Stimulated activated CD4-positive, alpha-beta T cell treated with anti-CD3 and anti-CD28 coated beads, Interleukin-15, amount 100 ng/mL, for 1 hour (primary cell): ENCODE data around the gene TMC3.
"Not testable (repeated sequence)": the region's sequence is repeated elsewhere in the genome, so short reads cannot be mapped to it uniquely, and the experiment has no call there.

Source experiments
- DNase-seq, 2 donors: peaks; one replicate each; pipeline ENCODE4 v3.0.0-alpha.2; 2020; ENCODE audit warnings: low read depth in 1 of 2, low spot score in 1 of 2

The TMC3 gene

DNA sequence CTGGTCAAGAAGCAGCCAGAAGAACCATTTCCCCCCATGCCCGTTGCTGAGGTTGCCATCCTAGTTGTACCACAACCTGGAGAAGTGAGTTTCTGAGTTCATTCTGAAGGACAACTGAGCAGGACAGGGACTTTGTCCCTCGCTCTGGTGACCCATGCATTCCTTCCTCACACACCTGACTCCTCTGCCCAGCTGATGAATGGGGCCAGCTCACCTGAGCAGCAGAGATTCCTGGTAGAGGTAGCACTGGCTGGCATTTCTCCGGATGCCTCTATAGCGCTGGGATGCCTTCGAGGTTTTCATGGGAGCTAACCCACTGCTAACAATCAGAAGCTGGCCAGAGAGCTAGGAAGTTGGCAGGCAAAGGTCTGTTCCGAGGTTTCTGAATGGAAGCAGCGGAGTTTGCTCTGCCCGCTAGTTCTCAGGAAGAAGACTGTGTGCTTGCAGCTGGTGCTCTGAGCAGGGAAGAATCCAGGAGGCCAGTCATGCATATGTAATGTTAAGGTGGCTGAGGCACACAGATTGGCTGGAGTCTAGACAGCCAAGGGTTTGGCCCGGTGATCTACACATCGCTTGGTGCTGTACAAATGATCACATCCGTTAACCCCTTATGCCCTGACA is at the start of gene TMC3:
TSS of gene TMC3 (minus strand) at position 439 of the 621 bp plus-strand sequence. CDS start at position 303, 136 bp downstream.
- DNase-seq, result no peak

DNA sequence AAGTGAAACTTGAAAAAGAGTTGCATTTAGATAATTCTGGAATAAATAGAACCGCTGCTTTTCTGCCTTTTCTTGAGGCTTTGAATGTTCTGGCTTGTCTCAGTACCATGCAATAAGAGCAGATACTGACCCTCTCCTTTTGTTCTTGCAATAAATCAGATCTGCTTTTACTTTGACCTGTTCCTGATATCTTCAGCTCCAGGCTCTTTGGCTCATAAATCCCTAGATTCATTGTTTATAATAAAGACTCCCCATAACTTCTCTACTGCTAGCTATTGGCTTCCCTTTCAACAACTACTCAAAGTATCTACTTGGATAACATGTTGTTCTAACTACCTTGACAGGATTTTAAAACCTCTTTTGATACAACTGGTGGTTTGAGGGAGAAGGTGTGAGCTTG is 47.4 kb upstream of the TMC3 start:
- no peak for DNase-seq

DNA sequence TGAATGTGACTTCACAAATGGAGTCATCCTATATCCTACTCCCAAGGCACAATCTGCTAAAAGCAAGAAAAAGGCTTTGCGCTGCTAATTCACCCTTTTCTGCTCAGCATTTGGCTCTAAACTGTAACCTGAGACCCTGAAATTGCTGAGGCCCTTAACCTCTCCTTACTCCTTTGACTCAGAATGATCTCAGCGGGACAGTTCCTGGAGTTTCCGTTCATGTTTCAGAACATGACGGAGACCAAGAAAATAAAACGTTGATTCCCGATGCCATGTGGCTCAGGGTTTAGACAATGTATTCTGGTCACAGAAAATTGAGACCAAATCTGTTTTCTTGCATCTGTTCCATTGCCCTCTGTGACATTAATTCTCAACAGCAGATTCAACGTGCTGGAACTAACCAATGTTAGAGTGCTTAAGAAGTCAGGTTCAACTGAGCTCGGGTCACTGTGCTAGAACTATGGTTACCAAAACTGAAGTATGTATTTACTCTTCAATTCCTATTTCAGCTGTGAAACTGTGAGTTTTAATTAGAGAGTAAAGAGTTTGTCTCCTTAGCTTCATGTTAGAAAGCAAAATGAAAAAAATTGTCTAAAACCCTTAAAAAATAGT is 45.4 kb upstream of the TMC3 start:
- no peak for DNase-seq

DNA sequence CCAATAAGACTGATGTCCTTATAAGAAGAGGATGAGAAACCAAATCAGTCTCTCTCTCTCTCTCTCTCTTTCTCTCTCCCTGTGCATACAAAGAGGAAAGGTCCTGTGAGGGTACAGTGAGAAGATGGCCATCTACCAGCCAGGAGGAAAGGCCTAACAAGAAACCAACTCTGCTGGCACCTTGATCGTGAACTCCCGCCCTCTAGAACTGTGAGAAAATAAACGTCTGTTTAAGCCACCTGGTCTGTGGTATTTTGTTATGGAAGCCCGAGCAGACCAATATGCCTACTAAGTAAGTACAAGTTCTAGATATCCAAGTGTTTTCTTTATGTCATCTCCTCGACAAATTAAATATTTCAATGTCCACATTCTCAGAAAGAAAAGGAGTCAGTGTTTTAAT is 44.9 kb upstream of the TMC3 start:
- no peak for DNase-seq

DNA sequence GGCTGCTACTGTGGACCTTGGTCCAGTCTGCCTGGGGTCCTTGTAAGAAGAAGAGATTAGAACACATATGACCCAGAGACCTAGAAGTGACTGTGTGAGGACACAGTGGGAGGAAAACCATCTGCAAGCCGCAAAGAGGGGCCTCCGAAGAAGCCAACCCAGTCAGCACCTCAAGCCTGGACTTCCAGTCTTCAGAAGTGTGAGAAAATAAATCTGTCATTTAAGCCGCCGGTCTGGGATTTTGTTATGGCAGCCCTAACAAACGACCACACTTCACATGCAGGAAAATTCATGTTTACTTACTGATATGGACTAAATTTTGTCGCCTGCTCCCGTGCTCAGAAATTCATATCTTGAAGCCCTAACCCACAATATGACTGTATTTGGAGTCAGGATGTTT is 44.4 kb upstream of the TMC3 start:
- DNase-seq, result no peak

DNA sequence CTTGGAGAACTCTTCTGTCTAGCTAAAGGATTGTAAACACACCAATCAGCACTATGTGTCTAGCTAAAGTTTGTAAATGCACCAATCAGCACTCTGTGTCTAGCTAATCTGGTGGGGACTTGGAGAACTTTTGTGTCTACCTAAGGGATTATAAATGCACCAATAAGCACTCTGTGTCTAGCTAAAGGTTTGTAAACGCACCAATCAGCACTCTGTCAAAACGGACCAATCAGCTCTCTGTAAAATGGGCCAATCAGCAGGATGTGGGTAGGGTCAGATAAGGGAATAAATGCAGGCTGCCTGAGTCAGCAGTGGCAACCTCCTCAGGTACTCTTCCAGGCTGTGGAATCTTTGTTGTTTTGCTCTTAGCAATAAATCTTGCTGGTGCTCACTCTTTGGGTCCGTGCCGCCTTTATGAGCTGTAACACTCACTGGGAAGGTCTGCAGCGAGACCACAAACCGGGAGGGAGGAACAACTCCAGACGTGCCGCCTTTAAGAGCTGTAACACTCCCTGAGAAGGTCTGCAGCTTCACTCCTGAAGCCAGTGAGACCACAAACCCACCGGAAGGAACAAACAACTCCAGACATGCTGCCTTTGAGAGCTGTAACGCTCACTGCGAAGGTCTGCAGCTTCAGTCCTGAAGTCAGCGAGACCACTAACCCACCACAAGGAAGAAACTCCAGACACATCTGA is 40.4 kb upstream of the TMC3 start:
- not testable (repeated sequence) for DNase-seq

DNA sequence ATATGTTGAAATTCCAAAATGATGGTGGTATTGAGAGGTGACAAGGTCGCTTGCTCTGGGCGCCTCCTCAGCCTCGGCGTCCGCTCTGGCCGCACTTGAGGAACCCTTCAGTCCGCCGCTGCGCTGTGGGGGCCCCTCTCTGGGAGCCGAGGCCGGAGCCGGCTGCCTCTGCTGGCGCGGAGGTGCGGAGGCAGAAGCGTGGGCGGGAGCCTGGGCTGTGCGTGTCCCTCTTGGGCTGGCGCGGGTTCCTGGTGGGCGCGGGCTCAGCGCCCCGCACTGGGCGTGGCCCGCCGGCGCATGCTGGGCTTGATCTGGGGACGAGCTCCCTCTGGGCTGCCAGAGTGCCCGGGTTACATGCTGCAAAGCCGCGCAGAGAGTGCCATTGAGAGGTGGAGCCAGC is 39.8 kb upstream of the TMC3 start:
- no peak for DNase-seq

DNA sequence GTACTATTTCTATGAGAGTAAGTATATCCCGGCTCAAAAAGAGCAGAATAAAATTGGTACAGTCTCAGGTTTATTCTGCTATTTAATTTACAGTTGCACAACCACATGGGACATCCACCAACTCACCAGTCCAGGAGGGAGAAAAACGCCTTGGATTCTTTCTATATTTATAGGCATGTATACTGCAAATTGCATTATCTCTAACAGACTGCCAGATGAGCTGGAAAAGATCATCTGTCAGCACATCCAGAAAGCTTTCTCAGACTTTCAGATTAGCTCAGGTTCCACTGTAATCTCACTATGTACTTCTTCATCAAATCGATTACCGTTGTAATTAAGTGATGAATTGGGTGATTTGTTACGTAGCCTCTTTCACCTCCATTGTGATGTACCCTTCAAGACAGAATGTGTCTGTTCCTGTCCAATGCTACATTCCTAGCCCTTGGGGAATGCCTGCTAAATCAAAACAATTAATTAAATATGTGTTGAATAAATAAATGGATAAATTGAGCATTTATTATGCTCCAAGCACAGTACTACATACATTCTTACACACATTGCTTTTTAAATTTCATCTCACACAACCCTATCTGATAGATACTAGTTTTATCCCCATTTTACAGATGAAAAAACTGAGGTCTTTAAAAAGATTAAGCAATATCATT is 38.1 kb upstream of the TMC3 start:
- no peak for DNase-seq

DNA sequence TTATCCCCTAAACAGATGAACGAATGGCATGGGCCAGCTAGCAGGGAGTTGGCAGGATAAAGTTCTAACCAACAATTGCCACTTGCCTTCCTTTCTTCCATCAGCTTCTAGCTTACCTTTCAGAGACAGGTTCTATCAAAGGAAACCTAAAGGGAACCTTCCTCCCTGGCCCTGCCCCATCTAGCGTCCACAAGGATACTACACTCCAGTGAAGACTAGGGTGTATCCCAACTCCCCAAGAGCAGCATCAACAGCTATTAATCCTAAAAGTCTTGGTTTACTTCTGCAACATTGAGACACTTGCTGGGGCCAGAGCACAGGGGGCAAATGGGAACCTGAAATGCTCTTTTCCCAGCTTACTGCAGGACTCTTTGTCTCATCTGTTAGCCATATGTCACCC is 37.0 kb upstream of the TMC3 start:
- DNase-seq, result no peak

DNA sequence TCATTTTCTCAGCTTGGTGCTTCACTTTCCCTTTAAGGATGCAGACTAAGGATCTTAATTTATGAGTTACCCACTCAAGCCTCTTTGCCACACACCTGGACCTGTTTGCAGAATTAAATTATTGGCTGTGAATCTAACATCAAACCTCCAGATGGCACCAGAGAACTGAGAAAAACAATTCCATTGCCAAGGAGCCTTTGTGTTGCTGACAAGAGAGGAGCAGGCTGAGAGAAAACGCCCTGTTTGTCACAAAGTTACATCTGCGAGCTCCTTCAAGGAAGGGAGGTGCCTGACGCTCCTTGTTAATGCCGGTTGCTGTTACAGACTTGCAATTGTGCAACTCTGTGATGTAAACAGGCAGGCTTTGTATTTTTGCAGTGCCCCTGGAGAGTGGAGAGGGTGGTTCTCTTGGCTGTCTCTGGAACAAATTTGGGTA is 36.3 kb upstream of the TMC3 start:
- no peak for DNase-seq

DNA sequence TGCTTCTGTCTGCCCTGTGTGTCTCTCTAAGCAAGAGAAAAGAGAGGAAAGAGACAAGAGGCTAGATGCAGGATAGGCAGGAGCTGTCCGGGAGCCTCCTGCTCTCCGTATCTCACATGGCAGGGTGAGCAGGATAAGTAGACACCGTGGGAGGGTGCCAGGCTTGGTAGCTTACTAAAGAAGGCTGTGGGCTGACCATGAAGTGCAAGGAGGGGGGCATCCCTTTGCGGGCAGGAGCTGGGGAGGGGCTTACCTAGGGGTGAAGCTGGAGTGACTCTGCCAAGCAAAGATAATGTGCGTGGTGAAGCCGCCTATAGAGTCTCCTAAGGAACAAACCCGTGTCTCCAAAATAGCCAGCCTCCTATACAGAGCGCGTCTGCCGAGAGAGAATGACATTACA is 33.7 kb upstream of the TMC3 start:
- no peak for DNase-seq

DNA sequence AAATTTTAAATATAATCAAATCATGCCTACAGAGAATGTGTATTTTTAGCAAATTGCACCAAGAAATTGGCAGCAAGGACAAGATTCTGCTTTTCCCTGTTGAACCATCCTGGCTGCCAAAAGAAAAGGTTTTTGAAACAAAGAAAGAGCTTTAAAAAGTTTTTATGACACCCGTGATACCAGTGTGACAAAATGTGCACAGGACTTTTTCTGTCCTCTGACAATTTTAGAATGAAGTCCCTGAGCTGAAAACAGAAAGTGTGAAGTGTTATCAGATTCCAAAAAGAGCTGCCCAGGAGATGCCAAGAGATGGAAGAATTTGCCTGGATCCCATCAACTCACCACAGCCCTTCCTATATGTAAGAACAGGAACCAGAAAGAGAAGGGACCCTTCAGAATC is 33.2 kb upstream of the TMC3 start:
- DNase-seq, result no peak

DNA sequence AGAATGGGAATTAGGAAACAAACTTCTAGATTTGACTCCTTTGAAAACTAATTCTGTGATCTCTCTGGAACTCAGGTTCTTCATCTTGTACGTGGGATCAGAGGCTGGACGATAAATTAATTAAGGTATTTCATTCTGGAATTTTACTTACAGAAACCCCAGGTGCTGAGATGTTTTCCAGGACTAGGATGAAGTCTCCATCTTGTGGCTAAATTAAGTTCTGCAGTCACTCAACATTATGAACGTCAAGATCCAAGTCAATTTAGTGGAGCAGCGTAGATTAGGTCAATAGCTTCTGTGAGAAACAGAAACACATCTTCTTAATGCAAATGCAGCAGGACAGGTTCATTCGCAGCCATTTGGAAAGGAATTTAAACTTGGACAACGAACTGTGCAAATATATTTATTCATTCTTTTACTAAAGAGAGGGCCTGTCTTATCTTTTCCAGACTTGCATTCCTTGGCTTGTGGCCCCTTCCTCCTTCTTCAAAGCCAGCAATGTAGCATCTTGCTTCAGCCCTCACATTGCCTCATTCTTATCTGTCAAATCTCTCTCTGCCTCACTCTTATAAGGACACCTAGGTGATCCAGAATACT is 26.7 kb upstream of the TMC3 start:
- no peak for DNase-seq

DNA sequence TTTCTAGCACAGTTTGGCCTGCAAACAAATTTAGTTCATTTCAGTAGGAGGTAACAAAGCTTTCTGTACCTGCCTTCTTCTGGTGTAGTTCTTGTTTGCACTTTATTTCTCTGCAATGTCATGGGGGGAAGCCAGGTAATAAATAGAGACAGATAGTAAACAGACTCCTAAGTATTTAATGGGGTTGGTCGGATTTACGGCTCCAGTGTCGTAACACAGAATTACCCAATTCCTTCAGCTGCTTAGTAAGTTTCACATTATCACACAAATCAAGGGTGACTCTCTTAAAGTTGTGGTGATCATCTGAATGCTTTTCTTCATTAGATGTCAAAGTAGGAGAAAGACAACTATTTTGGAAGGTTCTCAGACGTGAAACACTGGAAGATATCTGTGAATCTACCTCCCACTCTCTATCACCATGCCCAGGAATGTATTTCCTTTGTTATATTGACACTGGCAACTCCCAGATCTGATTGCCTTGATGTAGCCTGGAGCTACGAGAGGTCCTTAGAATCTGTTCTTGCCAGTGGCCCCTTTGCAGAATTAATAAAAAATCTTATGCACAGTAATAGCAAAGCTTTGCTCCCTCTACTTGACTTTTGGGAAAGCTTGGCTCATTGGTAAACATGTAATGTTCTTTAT is 25.0 kb upstream of the TMC3 start:
- DNase-seq, result no peak

DNA sequence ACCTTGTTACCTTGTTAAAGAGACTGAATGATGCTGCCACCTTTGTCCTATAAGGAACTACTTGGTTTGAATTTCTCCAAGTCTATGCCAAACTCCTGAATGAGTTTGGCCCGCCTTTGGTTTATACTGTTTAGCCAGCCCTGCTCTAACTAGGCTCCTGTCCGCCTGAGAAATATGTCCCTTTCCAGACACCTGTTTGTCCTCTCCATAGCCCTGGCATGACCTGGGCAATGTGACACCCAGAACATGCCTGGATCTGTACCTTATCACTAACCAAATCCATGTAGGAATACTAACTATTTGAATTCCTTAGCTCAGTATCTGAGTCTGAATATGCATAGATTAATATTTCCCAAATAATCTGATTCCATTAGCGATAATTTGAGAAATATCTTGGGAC is 24.4 kb upstream of the TMC3 start:
- DNase-seq, result no peak

DNA sequence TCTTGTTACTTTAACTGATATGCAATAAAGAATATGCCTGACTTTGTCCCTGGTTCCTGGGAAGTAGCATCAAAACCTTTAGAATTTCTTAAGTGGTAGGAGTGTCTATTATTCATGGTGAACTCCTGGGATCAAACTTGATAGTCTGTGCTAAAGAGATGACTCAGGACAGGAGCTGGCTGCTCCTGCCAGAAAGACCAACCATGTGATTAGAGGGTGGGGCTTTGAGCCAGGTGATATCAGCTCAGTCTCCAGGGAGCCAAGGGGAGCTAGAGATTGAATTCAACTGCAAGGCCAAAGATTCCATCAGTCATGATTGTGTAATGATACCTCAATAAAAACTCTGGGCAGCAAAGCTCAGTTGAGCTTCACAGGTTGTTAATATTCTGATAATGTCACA is 20.6 kb upstream of the TMC3 start:
- no peak for DNase-seq

DNA sequence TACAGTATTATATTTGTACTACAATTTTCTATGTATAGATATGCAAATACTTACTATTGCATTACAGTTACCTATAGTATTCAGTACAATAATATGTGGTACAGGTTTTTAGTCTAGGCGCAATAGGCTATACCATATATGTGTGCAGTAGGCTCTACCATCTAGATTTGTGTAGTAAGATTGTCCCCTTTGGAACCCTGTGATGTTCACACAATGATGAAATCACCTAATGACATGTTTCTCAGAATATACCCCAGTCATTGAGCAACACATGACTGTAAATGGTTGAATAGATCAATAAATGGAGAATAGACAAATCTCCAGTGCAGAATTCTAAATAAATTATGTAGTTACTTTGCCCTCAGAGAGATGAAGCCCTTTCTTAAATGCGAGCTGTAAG is 17.6 kb upstream of the TMC3 start:
- DNase-seq, result no peak

DNA sequence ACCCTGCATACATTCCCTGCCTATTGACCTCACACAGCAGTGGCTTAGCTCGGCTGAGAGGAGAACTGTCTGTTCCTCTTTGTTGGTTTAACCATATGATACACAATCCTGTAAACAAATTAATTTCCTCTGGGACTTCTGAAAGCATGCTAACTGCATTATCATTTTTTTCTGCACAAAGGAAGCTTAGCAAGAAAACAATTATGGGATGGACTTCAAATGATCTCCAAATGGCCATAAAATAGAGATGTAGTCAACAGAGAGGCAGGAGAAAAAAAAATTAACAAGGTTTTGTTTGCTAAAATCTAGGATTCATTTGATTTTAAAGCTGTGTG is 14.4 kb upstream of the TMC3 start:
- no peak for DNase-seq

DNA sequence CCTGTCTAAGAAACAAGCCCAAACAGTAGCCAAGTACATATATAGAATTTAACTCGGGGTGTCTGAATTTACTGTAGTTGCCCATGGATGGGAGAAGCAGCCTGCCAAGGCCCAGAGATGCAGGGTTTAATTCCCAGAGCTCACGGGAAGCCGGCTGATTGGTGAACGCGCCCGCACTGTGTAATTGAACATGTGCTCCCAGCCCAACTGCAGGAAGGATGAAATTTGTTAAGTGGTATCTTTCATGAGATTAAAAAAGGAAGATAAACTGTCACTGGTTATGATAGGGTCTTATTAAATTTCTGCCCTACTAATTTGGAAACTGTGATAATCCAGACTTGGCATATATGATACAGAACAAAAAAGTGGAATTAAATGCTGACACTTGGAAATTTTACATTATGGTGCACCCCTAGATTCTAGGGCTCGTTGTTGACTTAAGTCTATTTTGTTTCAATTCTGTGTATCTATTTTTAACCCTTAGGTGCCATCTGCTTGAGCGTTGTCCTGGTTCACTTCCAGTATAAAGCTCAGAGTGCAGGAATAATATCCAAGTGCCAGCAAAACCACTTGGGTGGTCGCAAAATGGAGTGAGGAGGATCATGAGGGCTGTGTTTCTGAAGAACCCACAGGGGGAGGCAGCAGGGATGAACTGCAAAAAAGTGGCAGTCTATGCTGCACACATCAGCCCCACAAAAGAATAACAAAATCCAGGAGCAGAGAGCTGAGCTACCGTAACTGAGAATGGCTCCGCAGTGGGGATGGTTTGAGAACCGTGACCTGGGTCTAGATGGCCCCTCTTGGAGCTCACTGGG is 13.8 kb upstream of the TMC3 start:
- no peak for DNase-seq

DNA sequence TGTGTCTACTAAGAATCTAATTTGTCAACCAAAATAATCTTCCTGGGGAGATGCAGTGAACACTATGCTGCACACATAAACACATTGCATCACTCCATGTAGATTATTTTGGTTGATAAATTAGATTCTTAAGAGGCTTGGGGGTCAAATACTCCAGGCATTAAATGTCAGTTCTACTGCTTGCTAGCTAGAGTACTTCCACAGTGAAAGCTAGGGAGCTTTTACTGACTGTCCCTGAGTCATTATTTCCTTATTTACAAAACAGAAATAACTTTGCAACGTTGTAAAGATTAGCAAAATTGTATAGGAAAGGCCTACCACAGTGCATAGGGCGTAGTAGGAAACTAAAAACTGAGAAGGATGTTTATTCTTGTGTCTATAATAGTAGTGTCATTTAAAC is 12.9 kb upstream of the TMC3 start:
- DNase-seq, result no peak

DNA sequence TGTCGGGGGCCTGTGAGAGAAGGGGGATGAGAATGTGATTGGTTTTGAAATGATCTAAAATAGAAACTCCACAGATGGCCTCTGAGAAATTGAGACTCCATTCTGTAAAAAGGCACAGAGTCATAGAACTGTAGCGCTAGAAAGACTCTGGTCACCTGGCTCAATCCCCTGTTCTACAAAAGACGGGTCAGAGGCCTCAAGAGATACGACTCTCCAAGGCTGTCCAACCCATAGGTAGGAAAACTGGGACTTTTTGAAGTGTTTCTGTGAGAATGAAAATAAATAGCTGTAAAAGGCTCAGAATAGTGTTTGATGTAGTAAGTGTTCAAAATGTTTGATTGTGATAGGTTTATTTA is 11.7 kb upstream of the TMC3 start:
- DNase-seq, result no peak
